SHP77 (cell line): ENCODE results near the gene PLCD1.
"Not testable (repeated sequence)": the region's sequence is repeated elsewhere in the genome, so short reads cannot be mapped to it uniquely, and the experiment has no call there.

ENCODE experiments used
- DNase-seq, 2 experiments: peaks; one replicate each; lab custom pipeline; 2025; lab: John Stamatoyannopoulos, UW

PLCD1 gene

GRCh38 chr3:38029400-38030125, at the start of gene PLCD1:
PLCD1 (minus strand) TSS chr3:38029642; CDS start chr3:38029539, 103 bp downstream.
- no peak for DNase-seq

GRCh38 chr3:38077073-38077472, 47.6 kb upstream of the PLCD1 start:
- not testable (repeated sequence) for DNase-seq

- no peak for DNase-seq
Measured at GRCh38 chr3:38070013-38070412, 40.6 kb upstream of the PLCD1 start.

- no peak for DNase-seq
Measured at GRCh38 chr3:38067508-38068233, 38.2 kb upstream of the PLCD1 start.

- DNase-seq, result not testable (repeated sequence)
Measured at GRCh38 chr3:38064453-38064852, 35.0 kb upstream of the PLCD1 start.

- no peak for DNase-seq
Measured at GRCh38 chr3:38062809-38063208, 33.4 kb upstream of the PLCD1 start.

- DNase-seq, result no peak
Measured at GRCh38 chr3:38059591-38059990, 30.1 kb upstream of the PLCD1 start.

GRCh38 chr3:38059148-38059547, 29.7 kb upstream of the PLCD1 start:
- no peak for DNase-seq

GRCh38 chr3:38054499-38055001, 25.1 kb upstream of the PLCD1 start:
- DNase-seq, result no peak

GRCh38 chr3:38053813-38054498, 24.5 kb upstream of the PLCD1 start:
- DNase-seq, result not testable (repeated sequence)

GRCh38 chr3:38053286-38053685, 23.8 kb upstream of the PLCD1 start:
- DNase-seq, result not testable (repeated sequence)

- DNase-seq, result no peak
Measured at GRCh38 chr3:38051131-38051530, 21.7 kb upstream of the PLCD1 start.

GRCh38 chr3:38049358-38050126, 20.1 kb upstream of the PLCD1 start:
- DNase-seq, result no peak

- DNase-seq, result no peak
Measured at GRCh38 chr3:38047896-38048295, 18.5 kb upstream of the PLCD1 start.

GRCh38 chr3:38046821-38047220, 17.4 kb upstream of the PLCD1 start:
- no peak for DNase-seq

- no peak for DNase-seq
Measured at GRCh38 chr3:38046027-38046426, 16.6 kb upstream of the PLCD1 start.

GRCh38 chr3:38043486-38043885, 14.0 kb upstream of the PLCD1 start:
- no peak for DNase-seq

- no peak for DNase-seq
Measured at GRCh38 chr3:38040401-38040800, 11.0 kb upstream of the PLCD1 start.

GRCh38 chr3:38039899-38040261, 10.4 kb upstream of the PLCD1 start:
- no peak for DNase-seq

- no peak for DNase-seq
Measured at GRCh38 chr3:38039101-38039898, 9.9 kb upstream of the PLCD1 start, which contains the start of gene DLEC1. DLEC1 (plus strand) TSS chr3:38039208; CDS start chr3:38039226, 18 bp downstream.

GRCh38 chr3:38038447-38038911, 9.0 kb upstream of the PLCD1 start:
- DNase-seq, result no peak
